BLaER1 (cell line): ENCODE measurements around the gene PTK7.
"Not testable (repeated sequence)": the region's sequence is repeated elsewhere in the genome, so short reads cannot be mapped to it uniquely, and the experiment has no call there.

Experiments
- H3K27ac ChIP-seq: shearing (Covaris generic); formaldehyde crosslinking; 2 replicates; pipeline ENCODE4 v1.8.1; 2022
- H3K27me3 ChIP-seq: shearing (Covaris generic); formaldehyde crosslinking; 2 replicates; pipeline ENCODE4 v1.8.1; 2022
- H3K36me3 ChIP-seq: shearing (Covaris generic); formaldehyde crosslinking; 2 replicates; pipeline ENCODE4 v1.8.1; 2022
- H3K4me1 ChIP-seq: shearing (Covaris generic); formaldehyde crosslinking; 2 replicates; pipeline ENCODE4 v1.8.1; 2022
- H3K4me2 ChIP-seq: shearing (Covaris generic); formaldehyde crosslinking; 2 replicates; pipeline ENCODE4 v1.8.1; 2022
- H3K4me3 ChIP-seq: shearing (Covaris generic); formaldehyde crosslinking; 2 replicates; pipeline ENCODE4 v1.8.1; 2022
- H3K9ac ChIP-seq: shearing (Covaris generic); formaldehyde crosslinking; 2 replicates; pipeline ENCODE4 v1.8.1; 2022
- H3K9me3 ChIP-seq: shearing (Covaris generic); formaldehyde crosslinking; 2 replicates; pipeline ENCODE4 v1.8.1; 2022
- H4K20me1 ChIP-seq: shearing (Covaris generic); formaldehyde crosslinking; 2 replicates; pipeline ENCODE4 v1.8.1; 2022
- Cebpa-rat ChIP-seq: shearing (Covaris generic); IDR thresholded peaks from 2 replicates; pipeline ENCODE4 v1.8.1; 2022

Gene PTK7

GRCh38 chr6:43037706-43038105, 38.4 kb upstream of the PTK7 start:
- no peaks in the 10 kb centered on the region for H3K27me3 ChIP-seq
- 0 out of 2 replicates have a peak, but pooled peaks cover 12% of the 10 kb centered on the region for H4K20me1 ChIP-seq
- no peaks in the 10 kb centered on the region for H3K4me1 ChIP-seq
- no peak for TF ChIP-seq Cebpa-rat
- H3K9me3 ChIP-seq, result no peaks in the 10 kb centered on the region
- no peak overlapping the region for H3K27ac ChIP-seq
- no peak overlapping the region for H3K9ac ChIP-seq
- H3K4me3 ChIP-seq, result no peak overlapping the region
- no peak overlapping the region for H3K4me2 ChIP-seq
- H3K36me3 ChIP-seq, result peaks cover 95% of the 10 kb centered on the region

DNA sequence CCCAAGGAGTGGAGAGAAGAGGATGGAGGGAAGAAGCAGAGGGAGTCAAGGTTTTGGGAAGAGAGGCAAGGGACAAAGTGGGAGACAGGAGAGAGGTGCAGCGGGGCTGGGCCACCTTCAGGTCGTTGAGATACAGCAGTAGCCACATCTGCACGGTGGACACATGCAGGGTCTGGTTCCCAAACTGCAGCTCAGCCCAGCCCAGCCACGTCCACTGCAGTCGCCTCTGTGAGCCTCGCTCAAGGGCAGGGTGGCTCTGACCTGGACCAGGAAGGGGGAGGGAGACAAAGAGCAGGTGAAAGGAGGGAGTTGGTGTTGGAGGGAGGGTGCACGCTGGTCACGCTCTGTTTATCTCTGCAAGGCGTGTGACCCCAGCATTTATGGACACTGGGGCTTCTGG, 37.4 kb upstream of the PTK7 start:
- H3K9ac ChIP-seq, result no peak overlapping the region
- no peak for TF ChIP-seq Cebpa-rat
- no peaks in the 10 kb centered on the region for H3K4me1 ChIP-seq
- H3K27me3 ChIP-seq, result no peaks in the 10 kb centered on the region
- H3K27ac ChIP-seq, result no peak overlapping the region
- H4K20me1 ChIP-seq, result 0 out of 2 replicates have a peak, but pooled peaks cover 12% of the 10 kb centered on the region
- peaks cover 96% of the 10 kb centered on the region for H3K36me3 ChIP-seq
- H3K4me3 ChIP-seq, result no peak overlapping the region
- no peak overlapping the region for H3K4me2 ChIP-seq
- no peaks in the 10 kb centered on the region for H3K9me3 ChIP-seq

DNA sequence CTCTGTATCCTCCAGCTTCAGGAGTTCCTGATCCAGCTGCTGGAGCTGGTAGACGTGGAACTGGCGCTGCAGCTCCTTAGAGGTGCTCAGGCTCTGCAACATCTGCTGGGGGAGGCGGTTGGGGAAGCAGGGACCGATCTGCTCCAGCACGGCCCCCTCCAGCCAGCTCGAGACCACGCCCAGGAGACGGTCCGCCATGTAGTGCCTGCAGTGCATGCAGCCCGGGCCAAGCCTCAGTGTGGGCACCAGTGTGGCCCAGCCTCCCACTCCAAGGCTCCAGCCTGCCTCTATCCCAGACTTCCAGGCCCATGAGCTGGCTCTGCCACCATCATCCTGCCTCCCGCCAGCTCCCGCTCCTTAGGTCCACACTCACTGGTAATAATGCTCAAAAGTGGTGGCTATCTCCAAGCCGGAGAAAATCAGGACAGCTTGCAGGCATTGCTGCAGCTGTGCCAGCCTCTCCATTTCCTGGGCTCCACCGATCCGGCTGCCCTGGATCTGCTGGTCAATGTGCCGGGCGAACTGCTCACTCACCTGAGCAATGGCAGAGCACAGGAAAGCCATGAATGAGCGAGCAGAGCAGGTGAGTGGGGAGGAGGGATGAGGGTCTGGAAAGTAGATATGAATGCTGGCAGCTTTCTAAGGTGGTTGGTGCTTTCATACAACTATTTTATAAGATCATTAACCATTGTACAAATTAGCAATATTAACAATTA, 35.4 kb upstream of the PTK7 start:
- Histone ChIP-seq H3K4me3 (no peak overlapping the region), H3K9me3 (no peaks in the 10 kb centered on the region), H3K36me3 (peaks cover 93% of the 10 kb centered on the region), H3K27me3 (no peaks in the 10 kb centered on the region), H3K4me1 (no peaks in the 10 kb centered on the region), H4K20me1 (0 out of 2 replicates have a peak, but pooled peaks cover 6% of the 10 kb centered on the region), H3K27ac (no peak overlapping the region), H3K4me2 (no peak overlapping the region), H3K9ac (no peak overlapping the region)
- TF ChIP-seq Cebpa-rat, result no peak

- not testable (repeated sequence) for H3K27ac ChIP-seq, H3K9ac ChIP-seq, H3K4me3 ChIP-seq, H3K27me3 ChIP-seq, H3K9me3 ChIP-seq, H3K4me2 ChIP-seq, H4K20me1 ChIP-seq, H3K4me1 ChIP-seq
- H3K36me3 ChIP-seq, result peaks cover 93% of the 10 kb centered on the region
Observed at GRCh38 chr6:43041475-43041874, 34.6 kb upstream of the PTK7 start.

DNA sequence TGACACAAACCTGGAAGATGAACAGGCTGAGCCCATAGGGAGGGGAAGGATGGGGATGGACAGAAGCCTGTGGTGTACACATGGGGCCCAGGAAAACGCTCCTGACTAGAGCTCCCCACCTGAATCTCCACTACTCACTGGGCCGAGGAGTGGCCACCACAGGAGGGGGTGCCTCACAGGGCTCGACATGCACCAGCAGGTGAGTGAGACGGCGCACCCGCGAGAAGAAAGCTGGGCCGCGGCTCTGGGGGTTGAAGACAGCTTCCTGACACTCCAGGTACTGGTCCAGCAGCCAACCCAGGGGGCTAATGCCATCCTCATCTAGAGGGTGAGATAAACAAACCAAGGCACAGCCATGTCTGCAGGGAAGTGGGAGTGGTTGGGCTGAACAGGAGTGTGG, 32.8 kb upstream of the PTK7 start:
- Histone ChIP-seq H3K9me3 (no peaks in the 10 kb centered on the region), H3K9ac (no peak overlapping the region), H3K36me3 (peaks cover 92% of the 10 kb centered on the region), H3K27me3 (no peaks in the 10 kb centered on the region), H3K4me1 (no peaks in the 10 kb centered on the region), H3K4me2 (no peak overlapping the region), H4K20me1 (no peaks in the 10 kb centered on the region), H3K4me3 (no peak overlapping the region), H3K27ac (no peak overlapping the region)
- no peak for TF ChIP-seq Cebpa-rat

- Histone ChIP-seq H3K4me3 (no peak overlapping the region), H3K4me2 (no peak overlapping the region), H3K27ac (no peak overlapping the region), H3K27me3 (no peaks in the 10 kb centered on the region), H3K9me3 (no peaks in the 10 kb centered on the region), H4K20me1 (no peaks in the 10 kb centered on the region), H3K9ac (no peak overlapping the region), H3K4me1 (no peaks in the 10 kb centered on the region), H3K36me3 (peaks cover 87% of the 10 kb centered on the region)
- TF ChIP-seq Cebpa-rat, result no peak
Observed at GRCh38 chr6:43045371-43045930, 30.7 kb upstream of the PTK7 start.

GRCh38 chr6:43047998-43048397, 28.1 kb upstream of the PTK7 start:
- Histone ChIP-seq H3K9ac (peak overlapping the region; percentile 34; the same call in 1 of the 2 replicates), H3K4me3 (no peak overlapping the region), H3K4me2 (no peak overlapping the region), H4K20me1 (no peaks in the 10 kb centered on the region), H3K4me1 (peaks cover 12% of the 10 kb centered on the region), H3K27me3 (no peaks in the 10 kb centered on the region), H3K36me3 (peaks cover 75% of the 10 kb centered on the region), H3K27ac (no peak overlapping the region), H3K9me3 (no peaks in the 10 kb centered on the region)
- no peak for TF ChIP-seq Cebpa-rat

GRCh38 chr6:43050981-43051380, 25.1 kb upstream of the PTK7 start:
- Histone ChIP-seq H3K4me3 (no peak overlapping the region), H3K27ac (no peak overlapping the region), H3K4me1 (peaks cover 24% of the 10 kb centered on the region), H3K4me2 (no peak overlapping the region), H4K20me1 (no peaks in the 10 kb centered on the region), H3K9ac (no peak overlapping the region), H3K9me3 (no peaks in the 10 kb centered on the region), H3K36me3 (peaks cover 63% of the 10 kb centered on the region), H3K27me3 (no peaks in the 10 kb centered on the region)
- TF ChIP-seq Cebpa-rat, result no peak

GRCh38 chr6:43052225-43052841, 23.8 kb upstream of the PTK7 start:
- no peak overlapping the region for H3K4me3 ChIP-seq
- H3K36me3 ChIP-seq, result peaks cover 63% of the 10 kb centered on the region
- 0 out of 2 replicates have a peak overlapping the region, but pooled peaks have one; percentile 90 for H3K27ac ChIP-seq

GRCh38 chr6:43052842-43053544, 23.1 kb upstream of the PTK7 start:
- H3K4me1 ChIP-seq, result peaks cover 30% of the 10 kb centered on the region
- H3K4me3 ChIP-seq, result peak overlapping the region; percentile 80
- H3K36me3 ChIP-seq, result peaks cover 63% of the 10 kb centered on the region
- peak overlapping the region; percentile 91 for H3K4me2 ChIP-seq
- no peaks in the 10 kb centered on the region for H4K20me1 ChIP-seq
- no peaks in the 10 kb centered on the region for H3K27me3 ChIP-seq
- no peak for TF ChIP-seq Cebpa-rat
- H3K9ac ChIP-seq, result peak overlapping the region; percentile 88
- peak overlapping the region; percentile 90 for H3K27ac ChIP-seq
- H3K9me3 ChIP-seq, result no peaks in the 10 kb centered on the region

More at GRCh38 chr6:43052225-43052841, 23.8 kb upstream of the PTK7 start:
- TF ChIP-seq Cebpa-rat, result no peak
- peak overlapping the region; percentile 91 for H3K4me2 ChIP-seq
- H3K9ac ChIP-seq, result peak overlapping the region; percentile 88
- H3K27me3 ChIP-seq, result no peaks in the 10 kb centered on the region
- H3K9me3 ChIP-seq, result no peaks in the 10 kb centered on the region
- H3K4me1 ChIP-seq, result peaks cover 24% of the 10 kb centered on the region
- no peaks in the 10 kb centered on the region for H4K20me1 ChIP-seq
